Measurements from ENCODE around the gene RNF166. TPM values are rescaled to one million over a fixed set of nuclear protein-coding genes. Genes with fewer than 3 reads are reported as not detected.
A peak's percentile ranks its signal among the peaks of the same experiment; 100 is the strongest.

RNF166 gene
- total and polyA plus RNA-seq, 11 donors, result 9.3 to 28.5 (median 15.4) TPM

- Histone ChIP-seq H3K27ac (no peak overlapping the region), H3K4me3 (no peak overlapping the region), H3K9me3 (no peaks in the 10 kb centered on the region), H3K4me1 (peaks cover 0 to 38% (median 5%) of the 10 kb centered on the region in 12 donors), H3K27me3 (peaks cover 0 to 29% (median 3%) of the 10 kb centered on the region in 9 donors), H3K36me3 (peaks cover 0 to 13% (median 0%) of the 10 kb centered on the region in 9 donors)
- DNase-seq (no peak), ATAC-seq (no peak)
- 80 to 90% (median 85%) methylated on average over 5 of the region's 5 CpGs for whole genome bisulfite sequencing, 4 donors
- no peak for TF ChIP-seq POLR2A (IDR thresholded peaks at IDR 0.05)
- no peak for TF ChIP-seq CTCF (IDR thresholded peaks at IDR 0.05)
- intact Hi-C loops (cut with DNase I), result no loop called here
Observed at GRCh38 chr16:88680554-88681083, 25.6 kb downstream of the RNF166 start.

GRCh38 chr16:88678224-88678979 is 27.8 kb downstream of the RNF166 start:
- no peak for TF ChIP-seq CTCF (IDR thresholded peaks at IDR 0.05)
- TF ChIP-seq POLR2A (IDR thresholded peaks at IDR 0.05), result no peak
- H3K4me1 ChIP-seq, result peaks cover 0 to 35% (median 13%) of the 10 kb centered on the region in 12 donors
- no peak overlapping the region for H3K27ac ChIP-seq
- H3K27me3 ChIP-seq, result peaks cover 0 to 16% (median 0%) of the 10 kb centered on the region in 9 donors
- ATAC-seq (no peak), DNase-seq (no peak)
- WGBS, 4 donors, result 43 to 84% (median 66%) methylated on average over 8 to 32 of the region's 32 CpGs
- H3K4me3 ChIP-seq, result no peak overlapping the region
- H3K36me3 ChIP-seq, result peaks cover 0 to 13% (median 0%) of the 10 kb centered on the region in 9 donors
- H3K9me3 ChIP-seq, result no peaks in the 10 kb centered on the region
- intact Hi-C loops (cut with DNase I), result no loop called here

- H3K4me1 ChIP-seq, result peaks cover 0 to 41% (median 16%) of the 10 kb centered on the region in 12 donors
- no peak for TF ChIP-seq CTCF (IDR thresholded peaks at IDR 0.05)
- TF ChIP-seq POLR2A (IDR thresholded peaks at IDR 0.05), result no peak
- peaks cover 0 to 13% (median 0%) of the 10 kb centered on the region in 9 donors for H3K36me3 ChIP-seq
- DNase-seq (no peak), ATAC-seq (no peak)
- no peaks in the 10 kb centered on the region for H3K9me3 ChIP-seq
- peaks cover 0 to 16% (median 0%) of the 10 kb centered on the region in 9 donors for H3K27me3 ChIP-seq
- intact Hi-C loops (cut with DNase I), result no loop called here
- no peak overlapping the region for H3K27ac ChIP-seq
- 76 to 100% (median 83%) methylated on average over 4 to 13 of the region's 13 CpGs for WGBS, 4 donors
- H3K4me3 ChIP-seq, result no peak overlapping the region
Observed at GRCh38 chr16:88677721-88678120, 28.5 kb downstream of the RNF166 start.

GRCh38 chr16:88676502-88677242 is 29.5 kb downstream of the RNF166 start:
- H3K4me3 ChIP-seq, result no peak overlapping the region
- no peaks in the 10 kb centered on the region for H3K9me3 ChIP-seq
- intact Hi-C loops (cut with DNase I), result no loop called here
- DNase-seq (no peak), ATAC-seq (no peak)
- peaks cover 0 to 11% (median 0%) of the 10 kb centered on the region in 9 donors for H3K27me3 ChIP-seq
- WGBS, 4 donors, result 72 to 82% (median 74%) methylated on average over 12 to 22 of the region's 22 CpGs
- TF ChIP-seq POLR2A (IDR thresholded peaks at IDR 0.05), result no peak
- TF ChIP-seq CTCF (IDR thresholded peaks at IDR 0.05), result no peak
- peak overlapping the region in 1 of 12 donors; percentile 89 for H3K27ac ChIP-seq
- H3K36me3 ChIP-seq, result peaks cover 0 to 13% (median 0%) of the 10 kb centered on the region in 9 donors
- H3K4me1 ChIP-seq, result peaks cover 0 to 50% (median 14%) of the 10 kb centered on the region in 12 donors
